ENCODE data around the gene FGD3.

Gene FGD3

GRCh38 chr9:93077367-93077766 is 130.0 kb downstream of the FGD3 start:
- TF ChIP-seq, protein P1, sequence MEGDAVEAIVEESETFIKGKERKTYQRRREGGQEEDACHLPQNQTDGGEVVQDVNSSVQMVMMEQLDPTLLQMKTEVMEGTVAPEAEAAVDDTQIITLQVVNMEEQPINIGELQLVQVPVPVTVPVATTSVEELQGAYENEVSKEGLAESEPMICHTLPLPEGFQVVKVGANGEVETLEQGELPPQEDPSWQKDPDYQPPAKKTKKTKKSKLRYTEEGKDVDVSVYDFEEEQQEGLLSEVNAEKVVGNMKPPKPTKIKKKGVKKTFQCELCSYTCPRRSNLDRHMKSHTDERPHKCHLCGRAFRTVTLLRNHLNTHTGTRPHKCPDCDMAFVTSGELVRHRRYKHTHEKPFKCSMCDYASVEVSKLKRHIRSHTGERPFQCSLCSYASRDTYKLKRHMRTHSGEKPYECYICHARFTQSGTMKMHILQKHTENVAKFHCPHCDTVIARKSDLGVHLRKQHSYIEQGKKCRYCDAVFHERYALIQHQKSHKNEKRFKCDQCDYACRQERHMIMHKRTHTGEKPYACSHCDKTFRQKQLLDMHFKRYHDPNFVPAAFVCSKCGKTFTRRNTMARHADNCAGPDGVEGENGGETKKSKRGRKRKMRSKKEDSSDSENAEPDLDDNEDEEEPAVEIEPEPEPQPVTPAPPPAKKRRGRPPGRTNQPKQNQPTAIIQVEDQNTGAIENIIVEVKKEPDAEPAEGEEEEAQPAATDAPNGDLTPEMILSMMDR (IDR thresholded peaks at IDR 0.05; ENCODE audit: poor library complexity, severe bottlenecking): no peak
- Histone ChIP-seq H3K27me3 (ENCODE audit: insufficient read depth, poor library complexity, severe bottlenecking) (no peaks in the 10 kb centered on the region), H3K4me1 (ENCODE audit: insufficient read depth, poor library complexity, severe bottlenecking) (no peaks in the 10 kb centered on the region), H3K4me3 (ENCODE audit: severe bottlenecking) (no peak overlapping the region), H3K36me3 (ENCODE audit: low read depth) (no peaks in the 10 kb centered on the region), H3K9me3 (ENCODE audit: severe bottlenecking) (no peaks in the 10 kb centered on the region), H3K27ac (ENCODE audit: poor library complexity, severe bottlenecking) (no peak overlapping the region)
- DNase-seq (ENCODE audit: low spot score) (no peak), ATAC-seq (ENCODE audit: low read depth) (no peak)

DNA sequence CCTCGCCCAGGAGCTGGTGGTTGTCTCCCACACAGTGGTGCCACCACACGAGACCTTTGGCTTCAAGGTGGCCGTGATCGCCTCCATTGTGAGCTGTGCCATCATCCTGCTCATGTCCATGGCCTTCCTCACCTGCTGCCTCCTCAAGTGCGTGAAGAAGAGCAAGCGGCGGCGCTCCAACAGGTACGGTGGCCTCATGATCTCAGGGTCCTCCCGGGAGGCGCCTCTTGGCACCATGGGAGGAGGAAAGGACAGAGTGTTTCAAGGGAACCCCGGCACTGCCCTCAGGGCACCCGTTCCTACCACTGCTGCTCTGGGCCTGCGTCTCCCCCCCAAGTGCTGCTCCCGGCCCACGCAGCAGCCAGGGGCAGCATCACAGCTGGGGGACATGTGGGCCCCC is 130.5 kb downstream of the FGD3 start:
- ATAC-seq (ENCODE audit: low read depth) (no peak), DNase-seq (ENCODE audit: low spot score) (no peak)
- Histone ChIP-seq H3K27me3 (ENCODE audit: insufficient read depth, poor library complexity, severe bottlenecking) (no peaks in the 10 kb centered on the region), H3K9me3 (ENCODE audit: severe bottlenecking) (no peaks in the 10 kb centered on the region), H3K4me3 (ENCODE audit: severe bottlenecking) (no peak overlapping the region), H3K36me3 (ENCODE audit: low read depth) (no peaks in the 10 kb centered on the region), H3K27ac (ENCODE audit: poor library complexity, severe bottlenecking) (no peak overlapping the region), H3K4me1 (ENCODE audit: insufficient read depth, poor library complexity, severe bottlenecking) (no peaks in the 10 kb centered on the region)
- TF ChIP-seq, protein P1 (IDR thresholded peaks at IDR 0.05; ENCODE audit: poor library complexity, severe bottlenecking): no peak

GRCh38 chr9:93079371-93079770 is 132.0 kb downstream of the FGD3 start:
- no peak for ATAC-seq (ENCODE audit: low read depth)
- H3K27ac ChIP-seq (ENCODE audit: poor library complexity, severe bottlenecking): no peak overlapping the region

DNA sequence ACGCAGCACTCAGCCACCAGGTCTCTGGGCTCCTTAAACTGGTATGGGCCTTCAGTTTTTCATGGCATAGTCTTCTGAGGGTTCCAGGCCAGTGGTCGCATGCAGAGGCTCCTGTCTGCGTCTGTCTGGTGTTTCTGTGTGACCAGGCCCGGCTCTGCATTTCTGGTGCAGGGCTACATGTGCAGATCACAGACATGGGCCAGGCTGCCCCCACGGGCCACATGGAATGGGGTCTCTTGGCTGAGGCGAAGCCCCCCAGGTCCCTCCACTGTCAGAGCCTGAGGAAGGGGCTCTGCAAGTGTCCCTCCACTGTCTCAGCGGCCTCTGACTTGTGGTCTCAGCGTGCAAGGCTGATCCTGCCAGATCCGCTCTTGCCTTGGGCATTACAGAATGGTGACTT is 133.1 kb downstream of the FGD3 start:
- Histone ChIP-seq H3K9me3 (ENCODE audit: severe bottlenecking) (no peaks in the 10 kb centered on the region), H3K27ac (ENCODE audit: poor library complexity, severe bottlenecking) (no peak overlapping the region), H3K27me3 (ENCODE audit: insufficient read depth, poor library complexity, severe bottlenecking) (no peaks in the 10 kb centered on the region), H3K36me3 (ENCODE audit: low read depth) (no peaks in the 10 kb centered on the region), H3K4me1 (ENCODE audit: insufficient read depth, poor library complexity, severe bottlenecking) (no peaks in the 10 kb centered on the region), H3K4me3 (ENCODE audit: severe bottlenecking) (no peak overlapping the region)
- DNase-seq (ENCODE audit: low spot score) (no peak), ATAC-seq (ENCODE audit: low read depth) (no peak)
- TF ChIP-seq, protein P1 (IDR thresholded peaks at IDR 0.05; ENCODE audit: poor library complexity, severe bottlenecking): no peak

More at GRCh38 chr9:93079371-93079770, 132.0 kb downstream of the FGD3 start:
- H3K36me3 ChIP-seq (ENCODE audit: low read depth): no peaks in the 10 kb centered on the region
- no peaks in the 10 kb centered on the region for H3K9me3 ChIP-seq (ENCODE audit: severe bottlenecking)
- H3K27me3 ChIP-seq (ENCODE audit: insufficient read depth, poor library complexity, severe bottlenecking): no peaks in the 10 kb centered on the region
- TF ChIP-seq, protein P1 (IDR thresholded peaks at IDR 0.05; ENCODE audit: poor library complexity, severe bottlenecking): no peak
- no peak overlapping the region for H3K4me3 ChIP-seq (ENCODE audit: severe bottlenecking)
- no peak for DNase-seq (ENCODE audit: low spot score)
- no peaks in the 10 kb centered on the region for H3K4me1 ChIP-seq (ENCODE audit: insufficient read depth, poor library complexity, severe bottlenecking)

GRCh38 chr9:93081081-93081529 is 133.8 kb downstream of the FGD3 start:
- Histone ChIP-seq H3K9me3 (ENCODE audit: severe bottlenecking) (no peaks in the 10 kb centered on the region), H3K27ac (ENCODE audit: poor library complexity, severe bottlenecking) (no peak overlapping the region), H3K27me3 (ENCODE audit: insufficient read depth, poor library complexity, severe bottlenecking) (no peaks in the 10 kb centered on the region), H3K4me1 (ENCODE audit: insufficient read depth, poor library complexity, severe bottlenecking) (no peaks in the 10 kb centered on the region), H3K36me3 (ENCODE audit: low read depth) (no peaks in the 10 kb centered on the region), H3K4me3 (ENCODE audit: severe bottlenecking) (no peak overlapping the region)
- TF ChIP-seq, protein P1 (IDR thresholded peaks at IDR 0.05; ENCODE audit: poor library complexity, severe bottlenecking): no peak
- no peak for DNase-seq (ENCODE audit: low spot score)
- no peak for ATAC-seq (ENCODE audit: low read depth)

Data from RWPE2 (cell line).